ENCODE measurements around the gene MRPL34.

GRCh38 chr19:17319473-17320238 lies 14.0 kb downstream of the MRPL34 start:
- TF ChIP-seq FOXA2 (IDR thresholded peaks at IDR 0.05): no peak
- TF ChIP-seq CTCF (IDR thresholded peaks at IDR 0.05; ENCODE audit: low read depth, low read length, missing input control): no peak
- TF ChIP-seq YY1 (IDR thresholded peaks at IDR 0.05): no peak
- no peak for TF ChIP-seq ZBTB33 (IDR thresholded peaks at IDR 0.05)
- no peak for TF ChIP-seq JUND (IDR thresholded peaks at IDR 0.05)
- no peak for TF ChIP-seq ATF3 (IDR thresholded peaks at IDR 0.05)
- no peak for TF ChIP-seq NR2F2 (IDR thresholded peaks at IDR 0.05)
- no peak for TF ChIP-seq TAF1 (conservative IDR thresholded peaks at IDR 0.05)
- no peak for TF ChIP-seq SP1 (IDR thresholded peaks at IDR 0.05)
- no peak for TF ChIP-seq HNF4G (IDR thresholded peaks at IDR 0.05)
- no peak for TF ChIP-seq RXRA (IDR thresholded peaks at IDR 0.05)
- no peak for TF ChIP-seq RAD21 (IDR thresholded peaks at IDR 0.05)
